ENCODE data around the gene CCDC70. TPM values are rescaled to one million over a fixed set of nuclear protein-coding genes. Genes with fewer than 3 reads are reported as not detected.
A peak's percentile ranks its signal among the peaks of the same experiment; 100 is the strongest.

Gene CCDC70
- total RNA-seq, 1 donor from 2014 or later, result not detected

GRCh38 chr13:51912091-51912490 is 50.3 kb downstream of the CCDC70 start:
- DNase-seq, result peak; percentile 50

DNA sequence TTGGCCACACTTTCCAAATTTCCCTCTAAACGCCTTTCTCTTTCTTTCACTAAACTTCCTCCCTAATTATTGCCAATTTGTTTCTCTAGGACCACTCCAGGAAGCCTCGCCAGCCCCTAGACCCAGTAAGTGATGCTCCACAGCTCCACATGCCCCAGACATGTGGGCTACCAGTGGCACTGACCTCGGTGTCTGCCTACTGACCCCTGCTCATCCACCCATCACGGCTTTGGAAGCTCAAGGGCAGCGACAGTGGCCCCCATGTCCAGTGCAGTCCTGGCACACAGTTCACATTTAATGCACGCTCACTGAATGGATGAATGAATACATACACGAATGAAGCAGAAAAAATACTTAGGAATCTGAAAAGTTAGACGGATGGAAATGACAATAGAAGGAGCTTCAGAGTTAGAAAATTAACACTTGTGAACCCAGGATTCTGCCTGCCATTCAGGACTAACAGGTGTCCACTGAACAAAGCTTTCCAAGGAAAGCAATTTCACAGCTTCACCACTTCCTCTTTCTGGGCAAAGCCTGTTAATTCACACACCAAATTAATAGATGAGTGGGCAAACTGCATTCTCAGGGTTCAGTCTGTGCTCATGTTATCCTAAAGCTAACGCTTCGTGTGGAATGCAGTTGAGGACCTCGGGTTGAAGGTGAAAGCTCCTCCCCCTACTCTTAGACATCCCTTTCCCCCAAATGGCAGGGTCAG is 50.9 kb downstream of the CCDC70 start:
- no peak for DNase-seq

GRCh38 chr13:51913421-51914136 is 51.8 kb downstream of the CCDC70 start:
- DNase-seq, result no peak

DNA sequence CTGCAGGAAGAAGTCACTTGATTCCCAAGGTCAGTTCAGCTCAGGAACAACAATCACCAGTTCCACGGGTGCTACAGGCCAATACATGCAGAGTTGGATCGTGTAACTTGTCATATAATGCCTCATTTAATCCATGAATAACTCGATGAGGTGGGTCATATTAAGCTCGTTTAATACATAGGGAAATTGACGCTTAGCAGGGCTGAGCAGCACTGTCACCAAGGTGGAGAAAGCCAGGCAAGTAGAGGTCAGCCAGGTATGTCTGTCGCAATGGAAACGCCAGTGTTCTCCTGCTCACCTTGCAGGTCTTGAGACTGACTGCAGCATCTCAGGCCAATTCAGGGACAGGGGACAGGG is 52.3 kb downstream of the CCDC70 start:
- no peak for DNase-seq

Other genes starting within 250 kb of the CCDC70 start
- gene DHRS12, start 57.8 kb upstream of the CCDC70 start, total RNA-seq, result 5.6 TPM
- 0.16 TPM for gene TMEM272, start 16.8 kb upstream of the CCDC70 start, total RNA-seq
- gene ATP7B, start 149.5 kb downstream of the CCDC70 start, total RNA-seq, result 11.1 TPM
- 32.0 TPM for gene ALG11, start 150.4 kb downstream of the CCDC70 start, total RNA-seq
- gene UTP14C, start 162.7 kb downstream of the CCDC70 start, total RNA-seq, result 25.9 TPM

Data from occipital lobe (tissue), 2 donors.